Upper lobe of left lung (tissue), 6 donors: ENCODE results near the gene CTNNAL1. TPM values are rescaled to one million over a fixed set of nuclear protein-coding genes. Genes with fewer than 3 reads are reported as not detected.

ENCODE experiments used
- ATAC-seq, 2 donors: fragments of 200-7000 bp; cut with Tn5 transposase; one replicate each; pipeline ENCODE4 v1.9.1; 2022; ENCODE audit warnings: mild to moderate bottlenecking in 2 of 2, moderate library complexity in 2 of 2; ENCODE audit not compliant: low FRiP score in 2 of 2
- DNase-seq, 2 donors: peaks; one replicate each; pipeline ENCODE4 v3.0.0-alpha.2; 2019 to 2020
- H3K27ac ChIP-seq, 4 donors: fragments of 200-600 bp; sonication (generic); one replicate each; pipeline ENCODE4 v1.5.1; 2016 to 2019
- H3K27me3 ChIP-seq, 4 donors: fragments of 200-600 bp; sonication (generic); one replicate each; pipeline ENCODE4 v1.5.1; 2017 to 2019
- H3K36me3 ChIP-seq, 4 donors: fragments of 200-600 bp; sonication (generic); one replicate each; pipeline ENCODE4 v1.5.1; 2016 to 2019
- H3K4me1 ChIP-seq, 4 donors: fragments of 200-600 bp; sonication (generic); one replicate each; pipeline ENCODE4 v1.5.1; 2018 to 2019
- H3K4me3 ChIP-seq, 4 donors: fragments of 200-600 bp; sonication (generic); one replicate each; pipeline ENCODE4 v1.5.1; 2017 to 2019; ENCODE audit warnings: mild to moderate bottlenecking in 2 of 4, moderate library complexity in 1 of 4
- H3K9me3 ChIP-seq, 4 donors: fragments of 200-600 bp; sonication (generic); one replicate each; pipeline ENCODE4 v1.5.1; 2018 to 2019
- CTCF ChIP-seq, 6 experiments: fragments of 450-650 bp in 4 of 6; fragments of 200-600 bp in 2 of 6; sonication (generic) in 2 of 6; IDR thresholded peaks; one replicate each; pipeline ENCODE4 v1.5.1; 2016 to 2019; ENCODE audit warnings: antibody characterized with exemption in 6 of 6
- EP300 ChIP-seq, 4 donors: sonication (generic); formaldehyde crosslinking; IDR thresholded peaks; one replicate each; pipeline ENCODE4 v1.5.1; 2017; ENCODE audit warnings: antibody characterized with exemption in 4 of 4, control low read depth in 2 of 4
- POLR2A ChIP-seq, 4 donors: fragments of 450-650 bp; IDR thresholded peaks; one replicate each; pipeline ENCODE4 v1.5.1; 2016 to 2017; ENCODE audit warnings: antibody characterized with exemption in 4 of 4, mild to moderate bottlenecking in 2 of 4
- POLR2AphosphoS5 ChIP-seq, 2 donors: sonication (generic); formaldehyde crosslinking; IDR thresholded peaks; one replicate each; pipeline ENCODE4 v1.5.1; 2017; ENCODE audit warnings: antibody characterized with exemption in 2 of 2
- WGBS, 2 donors: methylation state at CpG; one replicate each; pipeline ENCODE4 v1.1.5; 2017 to 2018; 5-methylcytosine and 5-hydroxymethylcytosine counted together
- total RNA-seq, 6 donors: library from RNA; depleted of rRNA in 4 of 6; stranded (reverse); fragments of >200 nt in 4 of 6; gene quantifications; one replicate each; pipeline versions ENCODE4 v1.1.0 to v1.2.1, GENCODE V29; 2016 to 2021
- donor health status: DM: no; HTN: no; CAD: no; lungs with moderate emphysema.
- donor health status: DM: no; HTN: yes; CAD: no; lungs with severe emphysema.

CTNNAL1 gene
- total RNA-seq, 6 donors from 2014 or later, result 10.5 to 59.6 (median 25.9) TPM

GRCh38 chr9:108967916-108968315 lies 45.4 kb downstream of the CTNNAL1 start:
- peak overlapping the region in 1 of 4 donors; percentile 14 for H3K27ac ChIP-seq
- ATAC-seq, result no peak

GRCh38 chr9:108963459-108964143 lies 49.7 kb downstream of the CTNNAL1 start:
- WGBS, 2 donors, result 44 to 57% methylated on average over 4 of the region's 4 CpGs
- H3K27ac ChIP-seq, result no peak overlapping the region
- H3K4me1 ChIP-seq, result peaks cover 0 to 4% (median 0%) of the 10 kb centered on the region in 4 donors
- H3K4me3 ChIP-seq, result no peak overlapping the region
- no peak for DNase-seq
- H3K27me3 ChIP-seq, result no peaks in the 10 kb centered on the region
- H3K9me3 ChIP-seq, result no peaks in the 10 kb centered on the region
- H3K36me3 ChIP-seq, result peaks cover 0 to 20% (median 0%) of the 10 kb centered on the region in 4 donors
- TF ChIP-seq CTCF (IDR thresholded peaks at IDR 0.05) (no peak), POLR2A (IDR thresholded peaks at IDR 0.05) (no peak), POLR2AphosphoS5 (IDR thresholded peaks at IDR 0.05) (no peak), EP300 (IDR thresholded peaks at IDR 0.05) (no peak)
- no peak for ATAC-seq

More at GRCh38 chr9:108967916-108968315, 45.4 kb downstream of the CTNNAL1 start:
- no peak for TF ChIP-seq POLR2AphosphoS5 (IDR thresholded peaks at IDR 0.05)
- TF ChIP-seq EP300 (IDR thresholded peaks at IDR 0.05), result no peak
- TF ChIP-seq CTCF (IDR thresholded peaks at IDR 0.05), result no peak
- no peak for TF ChIP-seq POLR2A (IDR thresholded peaks at IDR 0.05)
- H3K36me3 ChIP-seq, result peaks cover 0 to 31% (median 0%) of the 10 kb centered on the region in 4 donors
- no peaks in the 10 kb centered on the region for H3K9me3 ChIP-seq
- H3K27me3 ChIP-seq, result no peaks in the 10 kb centered on the region
- no peak for DNase-seq
- no peak overlapping the region for H3K4me3 ChIP-seq
- H3K4me1 ChIP-seq, result peaks cover 0 to 4% (median 0%) of the 10 kb centered on the region in 4 donors

GRCh38 chr9:108961151-108961550 lies 52.1 kb downstream of the CTNNAL1 start:
- Histone ChIP-seq H3K36me3 (peaks cover 0 to 14% (median 0%) of the 10 kb centered on the region in 4 donors), H3K9me3 (no peaks in the 10 kb centered on the region), H3K27ac (no peak overlapping the region), H3K4me3 (no peak overlapping the region), H3K4me1 (no peaks in the 10 kb centered on the region), H3K27me3 (no peaks in the 10 kb centered on the region)
- ATAC-seq, result no peak
- no peak for DNase-seq
- WGBS, 2 donors, result 72 to 77% methylated on average over 2 of the region's 2 CpGs
- no peak for TF ChIP-seq EP300 (IDR thresholded peaks at IDR 0.05)
- no peak for TF ChIP-seq CTCF (IDR thresholded peaks at IDR 0.05)
- TF ChIP-seq POLR2A (IDR thresholded peaks at IDR 0.05), result no peak
- no peak for TF ChIP-seq POLR2AphosphoS5 (IDR thresholded peaks at IDR 0.05)

GRCh38 chr9:108960331-108960730 lies 53.0 kb downstream of the CTNNAL1 start:
- Histone ChIP-seq H3K27ac (no peak overlapping the region), H3K27me3 (no peaks in the 10 kb centered on the region), H3K36me3 (peaks cover 0 to 8% (median 0%) of the 10 kb centered on the region in 4 donors), H3K9me3 (no peaks in the 10 kb centered on the region), H3K4me1 (no peaks in the 10 kb centered on the region), H3K4me3 (no peak overlapping the region)
- 55 to 59% methylated on average over 6 of the region's 6 CpGs for WGBS, 2 donors
- no peak for ATAC-seq
- no peak for TF ChIP-seq EP300 (IDR thresholded peaks at IDR 0.05)
- TF ChIP-seq POLR2A (IDR thresholded peaks at IDR 0.05), result no peak
- TF ChIP-seq CTCF (IDR thresholded peaks at IDR 0.05), result no peak
- no peak for TF ChIP-seq POLR2AphosphoS5 (IDR thresholded peaks at IDR 0.05)
- DNase-seq, result no peak

GRCh38 chr9:108956631-108957026 lies 56.7 kb downstream of the CTNNAL1 start:
- H3K36me3 ChIP-seq, result peaks cover 0 to under 1% (median 0%) of the 10 kb centered on the region in 4 donors
- no peak overlapping the region for H3K27ac ChIP-seq
- H3K4me1 ChIP-seq, result peaks cover 0 to 6% (median 0%) of the 10 kb centered on the region in 4 donors
- no peak for TF ChIP-seq EP300 (IDR thresholded peaks at IDR 0.05)
- TF ChIP-seq POLR2AphosphoS5 (IDR thresholded peaks at IDR 0.05), result no peak
- no peak for TF ChIP-seq CTCF (IDR thresholded peaks at IDR 0.05)
- no peak for TF ChIP-seq POLR2A (IDR thresholded peaks at IDR 0.05)
- DNase-seq (no peak), ATAC-seq (no peak)
- no peaks in the 10 kb centered on the region for H3K9me3 ChIP-seq
- H3K4me3 ChIP-seq, result no peak overlapping the region
- no peaks in the 10 kb centered on the region for H3K27me3 ChIP-seq
